OCI-LY1 (cell line): Measurements from ENCODE around the gene GBP2.

Source experiments
- H2AFZ ChIP-seq: fragments of 200-600 bp; sonication (generic), shearing (Covaris generic); 2 replicates; pipeline ENCODE4 v1.6.0; 2014; ENCODE audit warnings: antibody characterized with exemption, mild to moderate bottlenecking, low read length
- H3F3A ChIP-seq: fragments of 200-600 bp; sonication (generic), shearing (Covaris generic); 2 replicates; pipeline ENCODE4 v1.6.0; 2014; ENCODE audit warnings: mild to moderate bottlenecking, antibody characterized with exemption, low read length, moderate library complexity; ENCODE audit not compliant: insufficient read depth
- H3K27ac ChIP-seq: fragments of 200-600 bp; sonication (generic); 2 replicates; pipeline ENCODE4 v1.5.1; 2014; ENCODE audit warnings: low read length, mixed run types, mild to moderate bottlenecking, low read depth; ENCODE audit not compliant: poor library complexity, severe bottlenecking
- H3K27me3 ChIP-seq: fragments of 200-600 bp; sonication (generic); 2 replicates; pipeline ENCODE4 v1.6.0; 2014; ENCODE audit warnings: antibody characterized with exemption, mild to moderate bottlenecking, low read length, moderate library complexity; ENCODE audit not compliant: insufficient read depth
- H3K36me3 ChIP-seq: fragments of 200-600 bp; sonication (generic); 2 replicates; pipeline ENCODE4 v1.6.1; 2014; ENCODE audit warnings: mild to moderate bottlenecking, antibody characterized with exemption, low read length, moderate library complexity, mixed read lengths; ENCODE audit not compliant: insufficient read depth
- H3K4me1 ChIP-seq: fragments of 200-600 bp; sonication (generic); 2 replicates; pipeline ENCODE4 v1.5.1; 2014; ENCODE audit warnings: mild to moderate bottlenecking, low read length, moderate library complexity; ENCODE audit not compliant: insufficient read depth, severe bottlenecking
- H3K4me2 ChIP-seq: fragments of 200-600 bp; sonication (generic), shearing (Covaris generic); 2 replicates; pipeline ENCODE4 v1.6.1; 2014; ENCODE audit warnings: low read length
- H3K4me3 ChIP-seq: fragments of 200-600 bp; sonication (generic); 2 replicates; pipeline ENCODE4 v1.5.1; 2014; ENCODE audit warnings: low read length, low read depth, mild to moderate bottlenecking, mixed read lengths; ENCODE audit not compliant: poor library complexity, severe bottlenecking
- H3K79me2 ChIP-seq: fragments of 200-600 bp; shearing (Covaris generic); 2 replicates; pipeline ENCODE4 v1.6.1; 2016; ENCODE audit warnings: mixed run types, low read length, mixed read lengths; ENCODE audit not compliant: insufficient read depth
- H3K9ac ChIP-seq: fragments of 200-600 bp; sonication (generic), shearing (Covaris generic); 2 replicates; pipeline ENCODE4 v1.6.1; 2014; ENCODE audit warnings: mild to moderate bottlenecking, low read length, mixed read lengths
- H3K9me2 ChIP-seq: fragments of 200-600 bp; sonication (generic), shearing (Covaris generic); 2 replicates; pipeline ENCODE4 v1.6.1; 2014; ENCODE audit warnings: low read depth, mild to moderate bottlenecking, low read length, mixed read lengths
- H3K9me3 ChIP-seq: fragments of 200-600 bp; shearing (Covaris generic); 2 replicates; pipeline ENCODE4 v1.6.1; 2014; ENCODE audit warnings: low read length, mixed read lengths
- H4K20me1 ChIP-seq: fragments of 200-600 bp; sonication (generic), shearing (Covaris generic); 2 replicates; pipeline ENCODE4 v1.6.0; 2016; ENCODE audit warnings: mild to moderate bottlenecking, low read length; ENCODE audit not compliant: insufficient read depth
- EZH2 ChIP-seq: fragments of 200-600 bp; sonication (generic), shearing (Covaris generic); IDR thresholded peaks from 2 replicates; pipeline ENCODE4 v1.8.0; 2017; ENCODE audit warnings: borderline replicate concordance, mixed run types, mild to moderate bottlenecking, antibody characterized with exemption, low read length, moderate library complexity, mixed read lengths
- TF ChIP-seq, protein P1 (sequence below): fragments of 200-600 bp; sonication (generic), shearing (Covaris generic); IDR thresholded peaks from 2 replicates; pipeline ENCODE4 v1.5.1; 2017; ENCODE audit warnings: mild to moderate bottlenecking, antibody characterized with exemption, low read length, moderate library complexity, mixed read lengths

GBP2 gene

DNA sequence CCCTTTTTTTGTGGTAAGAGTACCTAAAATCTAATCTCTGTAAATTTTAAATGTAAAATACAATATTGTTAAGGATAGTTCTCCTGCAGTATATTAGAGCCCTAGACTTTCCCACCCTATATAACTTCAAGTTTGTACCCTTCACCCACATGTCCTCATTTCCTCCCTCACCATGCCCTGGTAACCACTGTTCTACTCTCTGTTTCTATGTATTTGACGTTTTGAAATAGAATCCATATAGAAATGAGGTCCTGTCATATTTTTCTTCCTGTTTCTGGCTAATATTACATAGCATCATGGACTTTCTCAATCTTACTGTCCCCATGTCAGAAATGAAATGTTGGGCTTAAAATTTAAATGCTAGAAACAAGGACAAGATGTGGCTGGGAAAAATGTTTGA lies 25.1 kb upstream of the GBP2 start:
- H3K9me2 ChIP-seq = no peaks in the 10 kb centered on the region
- H3K9ac ChIP-seq = no peak overlapping the region
- H3K4me2 ChIP-seq = no peak overlapping the region
- no peaks in the 10 kb centered on the region for H3K79me2 ChIP-seq
- TF ChIP-seq EZH2 = no peak
- TF ChIP-seq, protein P1, sequence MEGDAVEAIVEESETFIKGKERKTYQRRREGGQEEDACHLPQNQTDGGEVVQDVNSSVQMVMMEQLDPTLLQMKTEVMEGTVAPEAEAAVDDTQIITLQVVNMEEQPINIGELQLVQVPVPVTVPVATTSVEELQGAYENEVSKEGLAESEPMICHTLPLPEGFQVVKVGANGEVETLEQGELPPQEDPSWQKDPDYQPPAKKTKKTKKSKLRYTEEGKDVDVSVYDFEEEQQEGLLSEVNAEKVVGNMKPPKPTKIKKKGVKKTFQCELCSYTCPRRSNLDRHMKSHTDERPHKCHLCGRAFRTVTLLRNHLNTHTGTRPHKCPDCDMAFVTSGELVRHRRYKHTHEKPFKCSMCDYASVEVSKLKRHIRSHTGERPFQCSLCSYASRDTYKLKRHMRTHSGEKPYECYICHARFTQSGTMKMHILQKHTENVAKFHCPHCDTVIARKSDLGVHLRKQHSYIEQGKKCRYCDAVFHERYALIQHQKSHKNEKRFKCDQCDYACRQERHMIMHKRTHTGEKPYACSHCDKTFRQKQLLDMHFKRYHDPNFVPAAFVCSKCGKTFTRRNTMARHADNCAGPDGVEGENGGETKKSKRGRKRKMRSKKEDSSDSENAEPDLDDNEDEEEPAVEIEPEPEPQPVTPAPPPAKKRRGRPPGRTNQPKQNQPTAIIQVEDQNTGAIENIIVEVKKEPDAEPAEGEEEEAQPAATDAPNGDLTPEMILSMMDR = no peak
- H3K27ac ChIP-seq = no peak overlapping the region
- no peak overlapping the region for H2AFZ ChIP-seq
- H3K27me3 ChIP-seq = no peaks in the 10 kb centered on the region
- H3K9me3 ChIP-seq = no peaks in the 10 kb centered on the region
- H3F3A ChIP-seq = no peaks in the 10 kb centered on the region
- no peak overlapping the region for H3K4me3 ChIP-seq
- H3K4me1 ChIP-seq = no peaks in the 10 kb centered on the region
- H4K20me1 ChIP-seq = no peaks in the 10 kb centered on the region
- H3K36me3 ChIP-seq = no peaks in the 10 kb centered on the region

DNA sequence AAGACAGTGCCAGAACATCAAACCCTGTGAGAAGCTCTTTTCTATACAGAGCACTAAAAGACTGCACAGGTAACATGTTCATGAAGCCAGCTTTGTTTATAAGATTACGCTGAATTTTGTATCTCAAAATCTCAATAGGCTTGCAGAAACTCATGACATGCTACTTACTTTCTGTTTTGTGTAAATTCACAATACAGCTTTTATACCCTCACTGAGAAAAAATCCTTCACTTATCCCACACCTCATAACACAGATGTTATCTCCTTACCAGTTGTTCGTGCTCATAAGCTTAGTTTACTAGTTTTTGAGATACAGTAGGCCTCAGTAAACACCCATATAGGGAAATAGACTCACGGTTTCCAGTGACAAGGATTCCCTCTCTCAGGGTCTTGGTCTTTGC lies 24.1 kb upstream of the GBP2 start:
- H3K79me2 ChIP-seq = no peaks in the 10 kb centered on the region
- no peaks in the 10 kb centered on the region for H3F3A ChIP-seq
- no peaks in the 10 kb centered on the region for H3K9me3 ChIP-seq
- H3K4me2 ChIP-seq = no peak overlapping the region
- H2AFZ ChIP-seq = no peak overlapping the region
- no peak overlapping the region for H3K4me3 ChIP-seq
- no peaks in the 10 kb centered on the region for H4K20me1 ChIP-seq
- no peaks in the 10 kb centered on the region for H3K4me1 ChIP-seq
- no peak overlapping the region for H3K9ac ChIP-seq
- no peaks in the 10 kb centered on the region for H3K36me3 ChIP-seq
- TF ChIP-seq, protein P1 = no peak
- no peak for TF ChIP-seq EZH2
- H3K27ac ChIP-seq = no peak overlapping the region
- no peaks in the 10 kb centered on the region for H3K9me2 ChIP-seq
- H3K27me3 ChIP-seq = no peaks in the 10 kb centered on the region

DNA sequence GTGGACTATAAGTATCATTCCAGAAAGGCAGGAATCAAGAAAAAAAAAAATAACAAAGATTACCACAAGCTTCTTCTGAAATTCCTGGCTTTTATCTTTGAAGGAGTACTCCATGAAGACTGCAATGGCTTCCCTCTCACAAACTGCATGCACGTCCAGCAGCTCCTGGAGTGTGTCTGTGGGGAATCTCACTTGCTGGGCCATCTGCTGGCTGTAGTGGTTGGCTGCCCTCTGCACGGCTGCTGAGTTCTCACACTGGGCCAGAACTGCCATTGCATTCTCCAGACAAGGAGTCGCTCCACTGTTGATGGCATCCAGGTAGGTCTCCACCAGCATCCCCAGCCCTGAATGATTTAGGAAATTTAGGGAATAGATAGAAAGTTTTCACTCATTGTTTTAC lies 23.3 kb upstream of the GBP2 start:
- H3K9ac ChIP-seq = no peak overlapping the region
- no peak overlapping the region for H3K27ac ChIP-seq
- H3K4me2 ChIP-seq = no peak overlapping the region
- H3K9me2 ChIP-seq = no peaks in the 10 kb centered on the region
- no peaks in the 10 kb centered on the region for H3K36me3 ChIP-seq
- TF ChIP-seq EZH2 = no peak
- TF ChIP-seq, protein P1 = no peak
- no peaks in the 10 kb centered on the region for H3K79me2 ChIP-seq
- H3F3A ChIP-seq = no peaks in the 10 kb centered on the region
- no peak overlapping the region for H2AFZ ChIP-seq
- no peaks in the 10 kb centered on the region for H4K20me1 ChIP-seq
- no peak overlapping the region for H3K4me3 ChIP-seq
- H3K4me1 ChIP-seq = no peaks in the 10 kb centered on the region
- H3K27me3 ChIP-seq = no peaks in the 10 kb centered on the region
- no peaks in the 10 kb centered on the region for H3K9me3 ChIP-seq
